ENCODE measurements around the gene METTL16.

GRCh38 chr17:2368359-2368758 lies 143.3 kb downstream of the METTL16 start:
- no peak for TF ChIP-seq EP300 (IDR thresholded peaks at IDR 0.05; ENCODE audit: borderline replicate concordance in 1 of 2, low read depth in 1 of 2, low read length in 1 of 2)
- no peak for TF ChIP-seq ZBTB33 (IDR thresholded peaks at IDR 0.05; ENCODE audit: borderline replicate concordance, low read depth)
- TF ChIP-seq SMC3 (IDR thresholded peaks at IDR 0.05; ENCODE audit: low read depth, low read length) = no peak
- no peak for TF ChIP-seq CTCF (IDR thresholded peaks at IDR 0.05)
- no peak for TF ChIP-seq SIN3A (IDR thresholded peaks at IDR 0.05; ENCODE audit: borderline replicate concordance, low read depth, low read length)

Data from SK-N-SH (cell line).